ENCODE measurements around the gene CD9.

CD9 gene

GRCh38 chr12:6221146-6221545 is 20.9 kb downstream of the CD9 start:
- DNase-seq (ENCODE audit: low spot score) = no peak
- in situ Hi-C loops (cut with MboI; ENCODE audit: low sequenced_read_pairs, unreplicated experiment) = no loop called here
- no peak for TF ChIP-seq CTCF (IDR thresholded peaks at IDR 0.05; ENCODE audit: borderline replicate concordance, control extremely low read depth, extremely low read depth, insufficient read depth, missing control alignments)

- no peak for DNase-seq (ENCODE audit: low spot score)
- no peak for TF ChIP-seq CTCF (IDR thresholded peaks at IDR 0.05; ENCODE audit: borderline replicate concordance, control extremely low read depth, extremely low read depth, insufficient read depth, missing control alignments)
- in situ Hi-C loops (cut with MboI; ENCODE audit: low sequenced_read_pairs, unreplicated experiment) = no loop called here
Observed at GRCh38 chr12:6222078-6222654, 22.0 kb downstream of the CD9 start.

- TF ChIP-seq CTCF (IDR thresholded peaks at IDR 0.05; ENCODE audit: borderline replicate concordance, control extremely low read depth, extremely low read depth, insufficient read depth, missing control alignments) = no peak
- DNase-seq (ENCODE audit: low spot score) = no peak
- in situ Hi-C loops (cut with MboI; ENCODE audit: low sequenced_read_pairs, unreplicated experiment) = no loop called here
Observed at GRCh38 chr12:6223545-6223944, 23.3 kb downstream of the CD9 start.

- no peak for DNase-seq (ENCODE audit: low spot score)
- in situ Hi-C loops (cut with MboI; ENCODE audit: low sequenced_read_pairs, unreplicated experiment) = no loop called here
- no peak for TF ChIP-seq CTCF (IDR thresholded peaks at IDR 0.05; ENCODE audit: borderline replicate concordance, control extremely low read depth, extremely low read depth, insufficient read depth, missing control alignments)
Observed at GRCh38 chr12:6224550-6224949, 24.4 kb downstream of the CD9 start.

GRCh38 chr12:6225630-6226001 is 25.4 kb downstream of the CD9 start:
- no peak for DNase-seq (ENCODE audit: low spot score)
- in situ Hi-C loops (cut with MboI; ENCODE audit: low sequenced_read_pairs, unreplicated experiment) = no loop called here
- TF ChIP-seq CTCF (IDR thresholded peaks at IDR 0.05; ENCODE audit: borderline replicate concordance, control extremely low read depth, extremely low read depth, insufficient read depth, missing control alignments) = no peak

- no peak for TF ChIP-seq CTCF (IDR thresholded peaks at IDR 0.05; ENCODE audit: borderline replicate concordance, control extremely low read depth, extremely low read depth, insufficient read depth, missing control alignments)
- no peak for DNase-seq (ENCODE audit: low spot score)
- in situ Hi-C loops (cut with MboI; ENCODE audit: low sequenced_read_pairs, unreplicated experiment) = no loop called here
Observed at GRCh38 chr12:6226002-6226678, 25.9 kb downstream of the CD9 start.
